GM23248 (cell line): ENCODE measurements around the gene AP3S1. TPM values are rescaled to one million over a fixed set of nuclear protein-coding genes. Genes with fewer than 3 reads are reported as not detected.

Source experiments
- DNase-seq: peaks from one replicate; pipeline ENCODE4 v3.0.0-alpha.2; 2015
- H2AFZ ChIP-seq: fragments of 200-600 bp; sonication (generic); 2 replicates; pipeline ENCODE4 v1.6.1; 2016; ENCODE audit warnings: antibody characterized with exemption
- H3F3A ChIP-seq: fragments of 200-600 bp; sonication (generic); 2 replicates; pipeline ENCODE4 v1.6.1; 2016; ENCODE audit warnings: mild to moderate bottlenecking, antibody characterized with exemption, mixed run types; ENCODE audit not compliant: insufficient read depth
- H3K27ac ChIP-seq: fragments of 200-600 bp; sonication (generic); 2 replicates; pipeline ENCODE4 v1.5.1; 2016; ENCODE audit warnings: mild to moderate bottlenecking
- H3K27me3 ChIP-seq: fragments of 200-600 bp; sonication (generic); replicated peaks from 2 replicates; pipeline ENCODE4 v1.6.1; 2016; ENCODE audit warnings: mild to moderate bottlenecking; ENCODE audit not compliant: insufficient read depth
- H3K36me3 ChIP-seq: fragments of 200-600 bp; sonication (generic); 2 replicates; pipeline ENCODE4 v1.6.1; 2016; ENCODE audit warnings: low read depth, mild to moderate bottlenecking
- H3K4me1 ChIP-seq: fragments of 200-600 bp; sonication (generic); 2 replicates; pipeline ENCODE4 v1.6.1; 2016; ENCODE audit warnings: mild to moderate bottlenecking; ENCODE audit not compliant: insufficient read depth
- H3K4me2 ChIP-seq: fragments of 200-600 bp; sonication (generic); one replicate; pipeline ENCODE4 v1.6.1; 2016; ENCODE audit warnings: mild to moderate bottlenecking; ENCODE audit not compliant: unreplicated experiment
- H3K4me3 ChIP-seq: fragments of 200-600 bp; sonication (generic); 2 replicates; pipeline ENCODE4 v1.5.1; 2016; ENCODE audit warnings: mild to moderate bottlenecking
- H3K79me2 ChIP-seq: fragments of 200-600 bp; sonication (generic); 2 replicates; pipeline ENCODE4 v1.6.1; 2016; ENCODE audit warnings: mild to moderate bottlenecking; ENCODE audit not compliant: insufficient read depth
- H3K9ac ChIP-seq: fragments of 200-600 bp; sonication (generic); 2 replicates; pipeline ENCODE4 v1.6.1; 2016; ENCODE audit warnings: mild to moderate bottlenecking
- H3K9me2 ChIP-seq: fragments of 200-600 bp; sonication (generic); 2 replicates; pipeline ENCODE4 v1.6.1; 2016; ENCODE audit warnings: mixed run types, mild to moderate bottlenecking, moderate library complexity; ENCODE audit not compliant: insufficient read depth
- H3K9me3 ChIP-seq: fragments of 200-600 bp; sonication (generic); one replicate; pipeline ENCODE4 v1.6.1; 2017; ENCODE audit warnings: low read depth
- H4K20me1 ChIP-seq: fragments of 200-600 bp; sonication (generic); 2 replicates; pipeline ENCODE4 v1.6.0; 2016; ENCODE audit not compliant: insufficient read depth
- EZH2 ChIP-seq: fragments of 200-600 bp; sonication (generic); IDR thresholded peaks from 2 replicates; pipeline ENCODE4 v1.6.1; 2018; ENCODE audit warnings: antibody characterized with exemption, mild to moderate bottlenecking; ENCODE audit not compliant: insufficient read depth, poor library complexity, severe bottlenecking
- EZH2phosphoT487 ChIP-seq: fragments of 200-600 bp; sonication (generic); IDR thresholded peaks from 2 replicates; pipeline ENCODE4 v1.6.1; 2018; ENCODE audit warnings: antibody characterized with exemption, moderate library complexity, mild to moderate bottlenecking, low read depth; ENCODE audit not compliant: insufficient read depth
- WGBS, 2 experiments: methylation state at CpG; one replicate each; pipeline ENCODE4 v1.1.6; 2015 to 2017; ENCODE audit warnings: low lambda C conversion rate in 2 of 2, low coverage in 1 of 2; ENCODE audit errors: missing lambda C conversion rate in 2 of 2; 5-methylcytosine and 5-hydroxymethylcytosine counted together
- in situ Hi-C: fragments of 300-500 bp; cut with MboI; formaldehyde crosslinking; loops from 2 replicates; pipeline ENCODE4 v1.15.0; 2020
- polyA plus RNA-seq: library from polyadenylated mRNA; unstranded; fragments of >200 nt; fragmentation: Nextera tagmentation; extraction: Ambion mirVana; gene quantifications from 2 replicates; pipeline ENCODE4 v1.2.1, GENCODE V29; 2016
- total RNA-seq: library from RNA; depleted of rRNA; stranded (reverse); fragments of >200 nt; shearing (Covaris generic); gene quantifications from 2 replicates; pipeline ENCODE4 v1.2.3, GENCODE V29; 2014

AP3S1 gene
- total and polyA plus RNA-seq, 2 experiments from 2014 or later = 303 to 430 TPM

GRCh38 chr5:115956957-115957356 is 115.2 kb downstream of the AP3S1 start:
- Histone ChIP-seq H3K4me1 (peaks cover 14% of the 10 kb centered on the region; the same call in 1 of the 2 replicates), H3K36me3 (no peaks in the 10 kb centered on the region), H3F3A (0 out of 2 replicates have a peak, but pooled peaks cover 7% of the 10 kb centered on the region), H3K4me2 (no peak overlapping the region), H3K9me2 (no peaks in the 10 kb centered on the region), H4K20me1 (no peaks in the 10 kb centered on the region), H3K27me3 (no peaks in the 10 kb centered on the region), H3K27ac (no peak overlapping the region), H3K9ac (no peak overlapping the region), H3K9me3 (no peaks in the 10 kb centered on the region), H3K79me2 (no peaks in the 10 kb centered on the region), H3K4me3 (no peak overlapping the region), H2AFZ (no peak overlapping the region)
- DNase-seq = no peak
- WGBS, 2 experiments = 86 to 88% methylated on average over 6 of the region's 6 CpGs
- in situ Hi-C loops = no loop called here
- TF ChIP-seq EZH2 = no peak
- no peak for TF ChIP-seq EZH2phosphoT487

DNA sequence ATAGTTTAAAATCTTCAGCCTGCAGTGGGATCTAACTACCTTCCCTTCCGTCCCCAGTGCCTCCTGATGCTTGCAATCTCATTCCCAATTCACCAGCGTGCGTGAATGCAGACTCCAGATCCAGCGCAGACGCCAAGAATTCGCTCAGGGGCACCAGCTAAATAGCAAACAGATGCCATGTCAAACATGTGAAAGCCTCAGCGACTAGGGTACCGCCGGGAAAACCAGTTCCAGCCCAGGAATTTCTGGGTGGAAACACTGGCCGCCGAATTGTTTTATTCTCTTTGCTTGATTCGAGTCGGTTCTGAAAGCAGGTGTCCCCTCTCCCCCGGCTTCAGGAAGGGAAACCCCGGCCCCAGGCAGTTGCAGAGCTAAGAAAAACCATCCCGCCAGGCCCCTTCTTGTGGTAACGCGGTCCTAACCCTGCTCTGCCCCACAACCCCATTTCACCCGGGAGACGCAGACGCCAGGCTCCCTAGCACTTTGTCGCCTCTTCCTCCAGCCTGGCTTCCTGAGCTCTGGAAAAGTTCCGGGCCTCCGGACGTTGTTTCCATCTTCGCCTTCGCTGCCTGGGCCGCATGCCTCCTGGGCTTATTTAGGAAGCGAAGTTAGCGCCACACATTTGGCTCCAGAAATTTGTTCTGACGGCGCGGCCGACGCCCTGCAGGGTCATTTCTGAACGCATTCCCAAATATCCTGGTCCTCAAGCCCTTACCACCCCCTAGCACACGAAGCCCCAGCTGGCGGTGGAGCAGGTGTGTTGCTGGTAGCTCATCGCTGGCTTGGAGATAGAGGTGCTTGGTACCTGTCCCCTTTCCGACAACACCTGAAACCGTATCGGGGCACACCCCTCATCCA is 119.9 kb downstream of the AP3S1 start:
- Histone ChIP-seq H3K27me3 (no peaks in the 10 kb centered on the region), H3K4me1 (peaks cover 14% of the 10 kb centered on the region; the same call in 1 of the 2 replicates), H3F3A (0 out of 2 replicates have a peak, but pooled peaks cover 7% of the 10 kb centered on the region), H3K9ac (peak overlapping the region; percentile 41), H4K20me1 (no peaks in the 10 kb centered on the region), H2AFZ (peak overlapping the region; percentile 91), H3K27ac (no peak overlapping the region), H3K9me2 (no peaks in the 10 kb centered on the region), H3K4me2 (peak overlapping the region; percentile 75), H3K79me2 (no peaks in the 10 kb centered on the region), H3K4me3 (peak overlapping the region; percentile 68), H3K9me3 (no peaks in the 10 kb centered on the region), H3K36me3 (no peaks in the 10 kb centered on the region)
- in situ Hi-C loops = no loop called here
- 8% methylated on average over 42 of the region's 42 CpGs for whole genome bisulfite sequencing, 2 experiments
- peak; percentile 43 for TF ChIP-seq EZH2
- no peak for TF ChIP-seq EZH2phosphoT487
- DNase-seq = peak; percentile 83

GRCh38 chr5:115962239-115962564 is 120.5 kb downstream of the AP3S1 start, which contains the start of gene LVRN:
Gene LVRN (plus strand): TSS chr5:115962475. CDS start chr5:115962618, 143 bp downstream.
- Histone ChIP-seq H3K4me1 (peaks cover 14% of the 10 kb centered on the region; the same call in 1 of the 2 replicates), H3K9me2 (no peaks in the 10 kb centered on the region), H3K9me3 (no peaks in the 10 kb centered on the region), H3K27ac (no peak within 1 kb of the TSS), H3K4me3 (peak within 1 kb of the TSS; percentile 68), H3K9ac (peak within 1 kb of the TSS; percentile 41), H3F3A (0 out of 2 replicates have a peak, but pooled peaks cover 7% of the 10 kb centered on the region), H3K4me2 (peak within 1 kb of the TSS; percentile 75), H3K27me3 (no peaks in the 10 kb centered on the region), H3K36me3 (no peaks in the 10 kb centered on the region), H2AFZ (peak within 1 kb of the TSS; percentile 91), H3K79me2 (no peaks in the 10 kb centered on the region), H4K20me1 (no peaks in the 10 kb centered on the region)
- DNase-seq = no peak
- in situ Hi-C loops = no loop called here
- TF ChIP-seq EZH2 (no peak), EZH2phosphoT487 (no peak)
- WGBS, 2 experiments = 5 to 6% methylated on average over 15 to 17 of the region's 18 CpGs

- Histone ChIP-seq H3K79me2 (no peaks in the 10 kb centered on the region), H4K20me1 (no peaks in the 10 kb centered on the region), H2AFZ (peak overlapping the region; percentile 91), H3K9me2 (no peaks in the 10 kb centered on the region), H3K9ac (peak overlapping the region; percentile 16; the same call in 1 of the 2 replicates), H3K4me3 (peak overlapping the region; percentile 68), H3K9me3 (no peaks in the 10 kb centered on the region), H3K36me3 (no peaks in the 10 kb centered on the region), H3F3A (0 out of 2 replicates have a peak, but pooled peaks cover 7% of the 10 kb centered on the region), H3K4me1 (peaks cover 14% of the 10 kb centered on the region; the same call in 1 of the 2 replicates), H3K4me2 (peak overlapping the region; percentile 75), H3K27ac (no peak overlapping the region), H3K27me3 (no peaks in the 10 kb centered on the region)
- peak; percentile 72 for DNase-seq
- in situ Hi-C loops = no loop called here
- TF ChIP-seq EZH2 = no peak
- no peak for TF ChIP-seq EZH2phosphoT487
- 16 to 19% methylated on average over 54 to 66 of the region's 71 CpGs for WGBS, 2 experiments
Measured at GRCh38 chr5:115962565-115963402, 121.0 kb downstream of the AP3S1 start.
